Body of pancreas (tissue), 4 donors: Measurements from ENCODE around the gene DHX36.

Source experiments
- CTCF ChIP-seq, 7 experiments: fragments of 450-650 bp in 4 of 7; fragments of 200-600 bp in 3 of 7; sonication (generic) in 3 of 7; IDR thresholded peaks; one replicate each; pipeline ENCODE4 v1.5.1; 2016 to 2019; ENCODE audit warnings: antibody characterized with exemption in 7 of 7
- POLR2A ChIP-seq, 3 donors: fragments of 450-650 bp; IDR thresholded peaks; one replicate each; pipeline ENCODE4 v1.6.1; 2016; ENCODE audit warnings: antibody characterized with exemption in 3 of 3, mild to moderate bottlenecking in 2 of 3

DNA sequence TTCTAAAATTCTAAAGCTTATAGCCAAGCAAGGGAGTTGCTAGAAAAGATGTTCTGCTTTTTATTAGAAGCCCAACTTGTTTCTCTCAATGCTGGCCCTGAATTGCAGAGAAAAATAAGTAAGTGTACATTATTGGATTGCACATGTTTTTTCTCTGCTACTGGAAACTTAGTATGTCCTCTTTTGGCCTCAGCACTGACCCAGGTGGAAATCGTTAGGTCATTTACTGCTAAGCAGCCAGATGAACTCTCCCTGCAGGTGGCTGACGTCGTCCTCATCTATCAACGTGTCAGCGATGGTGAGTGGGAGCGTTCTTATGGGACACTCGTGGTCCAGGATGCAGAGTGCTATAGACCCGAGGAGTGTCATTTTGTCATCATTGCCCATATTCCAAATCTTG is 69.8 kb downstream of the DHX36 start:
- TF ChIP-seq CTCF (IDR thresholded peaks at IDR 0.05) = no peak
- TF ChIP-seq POLR2A (IDR thresholded peaks at IDR 0.05) = no peak
